Measurements from ENCODE around the gene NKX6-2. TPM values are rescaled to one million over a fixed set of nuclear protein-coding genes. Genes with fewer than 3 reads are reported as not detected.
A peak's percentile ranks its signal among the peaks of the same experiment; 100 is the strongest.
"Not testable (repeated sequence)": the region's sequence is repeated elsewhere in the genome, so short reads cannot be mapped to it uniquely, and the experiment has no call there.

The NKX6-2 gene
- total RNA-seq, 1 donor from 2014 or later: not detected

GRCh38 chr10:132797986-132798385 lies 12.0 kb upstream of the NKX6-2 start:
- not testable (repeated sequence) for DNase-seq (ENCODE audit: low read depth in 2 of 2)

GRCh38 chr10:132796846-132797245 lies 10.9 kb upstream of the NKX6-2 start:
- no peak for DNase-seq (ENCODE audit: low read depth in 2 of 2)

- DNase-seq (ENCODE audit: low read depth in 2 of 2): no peak
These were observed 8.2 kb upstream of the NKX6-2 start for GRCh38 chr10:132793871-132794849.

GRCh38 chr10:132793213-132793612 lies 7.3 kb upstream of the NKX6-2 start:
- DNase-seq (ENCODE audit: low read depth in 2 of 2): no peak

GRCh38 chr10:132792796-132793195 lies 6.8 kb upstream of the NKX6-2 start:
- DNase-seq (ENCODE audit: low read depth in 2 of 2): no peak

- not testable (repeated sequence) for DNase-seq (ENCODE audit: low read depth in 2 of 2)
These were observed 6.2 kb upstream of the NKX6-2 start for GRCh38 chr10:132792099-132792498.

- no peak for DNase-seq (ENCODE audit: low read depth in 2 of 2)
These were observed 5.2 kb upstream of the NKX6-2 start for GRCh38 chr10:132790934-132791829.

GRCh38 chr10:132790470-132790869 lies 4.5 kb upstream of the NKX6-2 start:
- DNase-seq (ENCODE audit: low read depth in 2 of 2): no peak

GRCh38 chr10:132789659-132790148 lies 3.8 kb upstream of the NKX6-2 start:
- no peak for DNase-seq (ENCODE audit: low read depth in 2 of 2)

GRCh38 chr10:132788831-132789219 lies 2.9 kb upstream of the NKX6-2 start:
- no peak for DNase-seq (ENCODE audit: low read depth in 2 of 2)

GRCh38 chr10:132788180-132788830 lies 2.4 kb upstream of the NKX6-2 start:
- DNase-seq (ENCODE audit: low read depth in 2 of 2): peak; percentile 25 to 36

- no peak for DNase-seq (ENCODE audit: low read depth in 2 of 2)
These were observed 1.7 kb upstream of the NKX6-2 start for GRCh38 chr10:132787495-132788179.

- DNase-seq (ENCODE audit: low read depth in 2 of 2): no peak
These were observed 1.0 kb upstream of the NKX6-2 start for GRCh38 chr10:132786884-132787494.

GRCh38 chr10:132786476-132786883 lies 533 bp upstream of the NKX6-2 start:
- no peak for DNase-seq (ENCODE audit: low read depth in 2 of 2)

GRCh38 chr10:132784866-132785722 lies 853 bp downstream of the NKX6-2 start:
- no peak for DNase-seq (ENCODE audit: low read depth in 2 of 2)

GRCh38 chr10:132783940-132784865 lies 1.7 kb downstream of the NKX6-2 start:
- DNase-seq (ENCODE audit: low read depth in 2 of 2): no peak

GRCh38 chr10:132783165-132783939 lies 2.6 kb downstream of the NKX6-2 start:
- no peak for DNase-seq (ENCODE audit: low read depth in 2 of 2)

GRCh38 chr10:132781556-132781955 lies 4.4 kb downstream of the NKX6-2 start:
- DNase-seq (ENCODE audit: low read depth in 2 of 2): no peak

Measured in lung microvascular endothelial cell (primary cell).